Measurements from ENCODE around the gene TMEM127.

- TF ChIP-seq CTCF (IDR thresholded peaks at IDR 0.05): no peak
- TF ChIP-seq POLR2A (IDR thresholded peaks at IDR 0.05): no peak
- TF ChIP-seq EP300 (IDR thresholded peaks at IDR 0.05): no peak
Observed at GRCh38 chr2:96239745-96240264, 26.0 kb downstream of the TMEM127 start.
